Activated CD4-positive, alpha-beta T cell treated with anti-CD3 and anti-CD28 coated beads, Interleukin-2, amount 50 U/mL, for 24 hours (primary cell): ENCODE measurements around the gene TEX2.
"Not testable (repeated sequence)": the region's sequence is repeated elsewhere in the genome, so short reads cannot be mapped to it uniquely, and the experiment has no call there.

Experiments
- DNase-seq, 2 donors: peaks; one replicate each; pipeline ENCODE4 v3.0.0-alpha.2; 2020; ENCODE audit warnings: low read depth in 1 of 2, low spot score in 1 of 2

The TEX2 gene

GRCh38 chr17:64183815-64184214 lies 79.2 kb downstream of the TEX2 start:
- DNase-seq = no peak

- no peak for DNase-seq
Observed at GRCh38 chr17:64182325-64183012, 80.6 kb downstream of the TEX2 start.

GRCh38 chr17:64180089-64181073 lies 82.7 kb downstream of the TEX2 start:
- DNase-seq = no peak

- DNase-seq = not testable (repeated sequence)
Observed at GRCh38 chr17:64179024-64179423, 84.0 kb downstream of the TEX2 start.

GRCh38 chr17:64178011-64178825 lies 84.8 kb downstream of the TEX2 start:
- no peak for DNase-seq

- DNase-seq = no peak
Observed at GRCh38 chr17:64177311-64178010, 85.6 kb downstream of the TEX2 start.

- no peak for DNase-seq
Observed at GRCh38 chr17:64176556-64176955, 86.5 kb downstream of the TEX2 start.

- DNase-seq = no peak
Observed at GRCh38 chr17:64174686-64175456, 88.2 kb downstream of the TEX2 start.

- no peak for DNase-seq
Observed at GRCh38 chr17:64173646-64174045, 89.4 kb downstream of the TEX2 start.

- no peak for DNase-seq
Observed at GRCh38 chr17:64172510-64172909, 90.5 kb downstream of the TEX2 start.

- DNase-seq = no peak
Observed at GRCh38 chr17:64171041-64171440, 92.0 kb downstream of the TEX2 start.

GRCh38 chr17:64170286-64170685 lies 92.8 kb downstream of the TEX2 start:
- DNase-seq = no peak

GRCh38 chr17:64167666-64168065 lies 95.4 kb downstream of the TEX2 start:
- not testable (repeated sequence) for DNase-seq

GRCh38 chr17:64166876-64167275 lies 96.2 kb downstream of the TEX2 start:
- DNase-seq = no peak

GRCh38 chr17:64165347-64165746 lies 97.7 kb downstream of the TEX2 start:
- DNase-seq = no peak

- no peak for DNase-seq
Observed at GRCh38 chr17:64164596-64165285, 98.3 kb downstream of the TEX2 start.

GRCh38 chr17:64163468-64163867 lies 99.6 kb downstream of the TEX2 start:
- no peak for DNase-seq

GRCh38 chr17:64162554-64162953 lies 100.5 kb downstream of the TEX2 start:
- DNase-seq = no peak

GRCh38 chr17:64161380-64162176 lies 101.5 kb downstream of the TEX2 start:
- DNase-seq = no peak
